BJ (cell line): ENCODE data around the gene GATB. TPM values are rescaled to one million over a fixed set of nuclear protein-coding genes. Genes with fewer than 3 reads are reported as not detected.

Experiments used
- CTCF ChIA-PET: fragments of 350-600 bp; formaldehyde crosslinking; extraction: SDS; loops from one replicate; lab custom pipeline; 2021; ENCODE audit warnings: antibody characterized with exemption, inconsistent platforms; lab: Yijun Ruan, JAX
- POLR2A ChIA-PET: fragments of 300-600 bp; sonication (Branson Sonifier 250); formaldehyde crosslinking; extraction: SDS; loops from one replicate; lab custom pipeline; 2021; ENCODE audit warnings: antibody characterized with exemption; lab: Charles Lee
- DNase-seq: peaks from one replicate; pipeline ENCODE4 v3.0.0-alpha.2; 2011; ENCODE audit warnings: low read depth
- H3K27me3 ChIP-seq: 2 replicates; pipeline ENCODE4 v1.6.0; 2011; ENCODE audit warnings: low read length; ENCODE audit not compliant: control insufficient read depth, insufficient read depth
- H3K36me3 ChIP-seq: 2 replicates; pipeline ENCODE4 v1.5.1; 2011; ENCODE audit warnings: low read length; ENCODE audit not compliant: control insufficient read depth, insufficient read depth
- H3K4me3 ChIP-seq: 2 replicates; pipeline ENCODE4 v1.5.1; 2011; ENCODE audit warnings: low read depth, mild to moderate bottlenecking, control low read depth, low read length
- polyA plus RNA-seq: library from polyadenylated mRNA; depleted of rRNA; stranded (reverse); fragments of >200 nt; gene quantifications from 2 replicates; pipeline ENCODE4 v1.2.3, GENCODE V29; 2011
- TF ChIP-seq, protein P1 (sequence below): IDR thresholded peaks from 2 replicates; pipeline ENCODE4 v1.5.1; 2011; ENCODE audit warnings: low read depth, mild to moderate bottlenecking, control low read depth, inconsistent platforms, low read length, moderate library complexity; ENCODE audit not compliant: insufficient read depth

Gene GATB
- polyA plus RNA-seq, 1 experiment, result 20.5 TPM

DNA sequence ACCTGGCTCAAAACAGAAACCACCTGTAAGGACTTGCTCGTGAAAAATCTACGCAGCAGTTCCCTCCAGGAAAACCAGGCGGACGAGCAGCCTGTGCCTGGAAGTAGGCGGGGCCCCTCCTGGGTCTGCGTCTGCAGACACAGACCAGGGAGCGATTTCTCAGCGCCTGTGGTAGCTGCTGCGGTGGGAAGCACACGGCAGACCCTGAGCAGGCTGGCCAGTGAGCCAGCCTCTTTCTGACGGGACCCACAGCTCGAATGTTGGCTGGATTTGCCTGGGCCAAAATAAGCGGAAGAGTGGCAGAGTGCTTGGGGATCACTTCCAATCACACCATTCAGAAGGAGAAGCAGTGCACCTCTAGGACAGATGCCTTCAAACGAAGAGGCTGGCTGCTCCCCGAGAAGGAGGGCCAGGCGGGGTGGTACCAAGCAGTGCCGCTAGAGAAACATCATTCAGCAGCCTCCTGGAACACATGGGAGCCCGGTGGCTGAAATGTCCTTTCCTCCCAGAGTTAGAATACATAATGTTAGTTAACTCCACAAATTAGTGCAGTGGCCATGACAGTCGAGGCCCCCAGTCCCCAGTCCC is 85.9 kb downstream of the GATB start:
- H3K36me3 ChIP-seq, result no peaks in the 10 kb centered on the region
- no peak for DNase-seq
- TF ChIP-seq, protein P1, sequence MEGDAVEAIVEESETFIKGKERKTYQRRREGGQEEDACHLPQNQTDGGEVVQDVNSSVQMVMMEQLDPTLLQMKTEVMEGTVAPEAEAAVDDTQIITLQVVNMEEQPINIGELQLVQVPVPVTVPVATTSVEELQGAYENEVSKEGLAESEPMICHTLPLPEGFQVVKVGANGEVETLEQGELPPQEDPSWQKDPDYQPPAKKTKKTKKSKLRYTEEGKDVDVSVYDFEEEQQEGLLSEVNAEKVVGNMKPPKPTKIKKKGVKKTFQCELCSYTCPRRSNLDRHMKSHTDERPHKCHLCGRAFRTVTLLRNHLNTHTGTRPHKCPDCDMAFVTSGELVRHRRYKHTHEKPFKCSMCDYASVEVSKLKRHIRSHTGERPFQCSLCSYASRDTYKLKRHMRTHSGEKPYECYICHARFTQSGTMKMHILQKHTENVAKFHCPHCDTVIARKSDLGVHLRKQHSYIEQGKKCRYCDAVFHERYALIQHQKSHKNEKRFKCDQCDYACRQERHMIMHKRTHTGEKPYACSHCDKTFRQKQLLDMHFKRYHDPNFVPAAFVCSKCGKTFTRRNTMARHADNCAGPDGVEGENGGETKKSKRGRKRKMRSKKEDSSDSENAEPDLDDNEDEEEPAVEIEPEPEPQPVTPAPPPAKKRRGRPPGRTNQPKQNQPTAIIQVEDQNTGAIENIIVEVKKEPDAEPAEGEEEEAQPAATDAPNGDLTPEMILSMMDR, result 0 out of 2 replicates have a peak, but pooled peaks have one; percentile 7
- POLR2A ChIA-PET, result no interaction called here
- CTCF ChIA-PET, result interaction anchor here (0.6 kb wide), 1 partner anchor 570 kb away, joined by 4 read pairs; no protein-coding TSS in a partner anchor
- H3K4me3 ChIP-seq, result no peak overlapping the region
- no peaks in the 10 kb centered on the region for H3K27me3 ChIP-seq

GRCh38 chr4:151673908-151674520 is 86.8 kb downstream of the GATB start:
- TF ChIP-seq, protein P1, result no peak
- no peaks in the 10 kb centered on the region for H3K27me3 ChIP-seq
- no peak overlapping the region for H3K4me3 ChIP-seq
- DNase-seq, result no peak
- POLR2A ChIA-PET, result no interaction called here
- CTCF ChIA-PET, result no interaction called here
- H3K36me3 ChIP-seq, result no peaks in the 10 kb centered on the region

GRCh38 chr4:151672996-151673395 is 87.8 kb downstream of the GATB start:
- ChIA-PET CTCF (no interaction called here), POLR2A (no interaction called here)
- Histone ChIP-seq H3K4me3 (no peak overlapping the region), H3K27me3 (no peaks in the 10 kb centered on the region), H3K36me3 (no peaks in the 10 kb centered on the region)
- TF ChIP-seq, protein P1, result no peak
- no peak for DNase-seq

- TF ChIP-seq, protein P1, result no peak
- ChIA-PET CTCF (interaction anchor here (0.6 kb wide), 1 partner anchor 1930 kb away, joined by 3 read pairs; no protein-coding TSS in a partner anchor), POLR2A (no interaction called here)
- Histone ChIP-seq H3K4me3 (no peak overlapping the region), H3K36me3 (no peaks in the 10 kb centered on the region), H3K27me3 (no peaks in the 10 kb centered on the region)
- DNase-seq, result no peak
Measured at GRCh38 chr4:151671541-151672059, 89.2 kb downstream of the GATB start.

DNA sequence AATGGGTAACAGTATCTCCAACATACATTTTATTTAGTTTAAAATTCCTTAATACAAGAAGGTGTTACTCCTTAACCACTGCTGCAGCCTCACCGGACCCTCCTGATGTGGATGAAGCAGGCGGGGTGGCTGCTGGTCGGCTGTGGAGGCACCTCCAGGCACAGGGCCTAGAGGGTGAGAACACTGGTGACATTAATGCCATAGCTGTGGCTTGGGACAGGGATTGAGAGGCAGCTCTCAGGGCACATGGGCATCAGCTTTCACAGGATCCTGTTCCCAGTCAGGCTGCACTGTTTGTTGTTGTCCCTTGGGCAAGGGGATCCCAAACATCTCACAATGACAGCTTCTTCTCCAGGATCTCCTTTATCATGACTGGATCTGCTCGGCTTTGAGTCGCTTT is 90.0 kb downstream of the GATB start:
- Histone ChIP-seq H3K27me3 (no peaks in the 10 kb centered on the region), H3K36me3 (no peaks in the 10 kb centered on the region), H3K4me3 (no peak overlapping the region)
- TF ChIP-seq, protein P1, result no peak
- ChIA-PET POLR2A (no interaction called here), CTCF (no interaction called here)
- no peak for DNase-seq
